Trophoblast cell (in vitro differentiated cells and primary cell): ENCODE data around the gene UBA1.
A peak's percentile ranks its signal among the peaks of the same experiment; 100 is the strongest.

Source experiments
- DNase-seq, 2 donors: peaks; one replicate each; pipeline ENCODE4 v3.0.0-alpha.2; 2016
- H2AFZ ChIP-seq: 2 replicates; pipeline ENCODE4 v1.6.1; 2013; ENCODE audit warnings: low read length, moderate library complexity, mild to moderate bottlenecking; ENCODE audit not compliant: insufficient read depth, poor library complexity
- H2AK5ac ChIP-seq: 2 replicates; pipeline ENCODE4 v1.6.1; 2013; ENCODE audit warnings: mild to moderate bottlenecking, low read length
- H2BK120ac ChIP-seq: 2 replicates; pipeline ENCODE4 v1.6.1; 2013; ENCODE audit warnings: low read length, mild to moderate bottlenecking, moderate library complexity; ENCODE audit not compliant: insufficient read depth, poor library complexity
- H2BK12ac ChIP-seq: 2 replicates; pipeline ENCODE4 v1.6.1; 2013; ENCODE audit warnings: mild to moderate bottlenecking, low read length, moderate library complexity
- H2BK5ac ChIP-seq: 2 replicates; pipeline ENCODE4 v1.6.1; 2013; ENCODE audit warnings: low read length, low read depth, moderate library complexity, mild to moderate bottlenecking; ENCODE audit not compliant: poor library complexity
- H3K14ac ChIP-seq: 2 replicates; pipeline ENCODE4 v1.6.1; 2013; ENCODE audit warnings: mild to moderate bottlenecking, low read length
- H3K18ac ChIP-seq: 2 replicates; pipeline ENCODE4 v1.6.1; 2013; ENCODE audit warnings: mild to moderate bottlenecking, low read length
- H3K23ac ChIP-seq: 2 replicates; pipeline ENCODE4 v1.6.1; 2013; ENCODE audit warnings: low read length
- H3K27ac ChIP-seq: 2 replicates; pipeline ENCODE4 v1.5.1; 2013; ENCODE audit warnings: low read depth, mild to moderate bottlenecking, inconsistent platforms, low read length, moderate library complexity
- H3K27me3 ChIP-seq: 2 replicates; pipeline ENCODE4 v1.6.1; 2013; ENCODE audit warnings: inconsistent platforms, mild to moderate bottlenecking, low read length, moderate library complexity; ENCODE audit not compliant: insufficient read depth
- H3K36me3 ChIP-seq, 2 experiments: 1 replicate in 1 of 2; 2 replicates in 1 of 2; pipeline ENCODE4 v1.6.1; 2013; ENCODE audit warnings: low read length in 2 of 2, mild to moderate bottlenecking in 2 of 2, moderate library complexity in 1 of 2; ENCODE audit not compliant: insufficient read depth in 2 of 2, control insufficient read depth in 1 of 2
- H3K4ac ChIP-seq: 2 replicates; pipeline ENCODE4 v1.6.1; 2013; ENCODE audit warnings: low read depth, mild to moderate bottlenecking, low read length, moderate library complexity
- H3K4me1 ChIP-seq, 2 experiments: 1 replicate in 1 of 2; 2 replicates in 1 of 2; pipeline ENCODE4 v1.6.1; 2013; ENCODE audit warnings: low read length in 2 of 2, mild to moderate bottlenecking in 2 of 2, moderate library complexity in 1 of 2; ENCODE audit not compliant: insufficient read depth in 2 of 2, control insufficient read depth in 1 of 2
- H3K4me2 ChIP-seq: 2 replicates; pipeline ENCODE4 v1.6.1; 2013; ENCODE audit warnings: inconsistent platforms, mild to moderate bottlenecking, low read length, moderate library complexity
- H3K4me3 ChIP-seq: 2 replicates; pipeline ENCODE4 v1.5.1; 2013; ENCODE audit warnings: mild to moderate bottlenecking, low read depth, low read length, inconsistent platforms
- H3K79me1 ChIP-seq: one replicate; pipeline ENCODE4 v1.6.1; 2013; ENCODE audit warnings: low read length
- H3K79me2 ChIP-seq: 2 replicates; pipeline ENCODE4 v1.6.1; 2013; ENCODE audit warnings: low read length, mild to moderate bottlenecking; ENCODE audit not compliant: control insufficient read depth, insufficient read depth, poor library complexity
- H3K9ac ChIP-seq: 2 replicates; pipeline ENCODE4 v1.6.1; 2013; ENCODE audit warnings: mild to moderate bottlenecking, low read length
- H3K9me3 ChIP-seq: 2 replicates; pipeline ENCODE4 v1.6.1; 2013; ENCODE audit warnings: low read depth, mild to moderate bottlenecking, control low read depth, inconsistent platforms, low read length; ENCODE audit not compliant: insufficient read depth
- H4K12ac ChIP-seq: 2 replicates; pipeline ENCODE4 v1.6.1; 2013; ENCODE audit warnings: low read depth, mild to moderate bottlenecking, low read length, moderate library complexity
- H4K8ac ChIP-seq: 2 replicates; pipeline ENCODE4 v1.6.1; 2013; ENCODE audit warnings: low read depth, mild to moderate bottlenecking, low read length, moderate library complexity
- H4K91ac ChIP-seq: one replicate; pipeline ENCODE4 v1.6.1; 2013; ENCODE audit warnings: low read depth, mild to moderate bottlenecking, low read length, moderate library complexity
- WGBS: extraction: QIAGEN DNeasy Blood & Tissue Kit; methylation state at CpG from one replicate; pipeline ENCODE4 v1.1.7; 2013; ENCODE audit warnings: missing lambda C conversion rate; ENCODE audit not compliant: insufficient read length, insufficient coverage; ENCODE audit errors: extremely low coverage; 5-methylcytosine and 5-hydroxymethylcytosine counted together

The UBA1 gene

GRCh38 chrX:47218920-47219815 is 25.5 kb downstream of the UBA1 start:
- Histone ChIP-seq H4K8ac (peak overlapping the region; percentile 41), H2BK12ac (no peak overlapping the region), H3K36me3 (peaks cover 32 to 43% of the 10 kb centered on the region in 2 experiments), H4K91ac (peak overlapping the region; percentile 92), H3K27me3 (no peaks in the 10 kb centered on the region), H2BK120ac (peak overlapping the region; percentile 81), H3K79me2 (peaks cover 15% of the 10 kb centered on the region), H3K4me1 (peaks cover 12 to 16% of the 10 kb centered on the region in 2 experiments), H3K4me3 (peak overlapping the region; percentile 96), H2BK5ac (peak overlapping the region; percentile 91), H3K27ac (peak overlapping the region; percentile 71), H2AFZ (peak overlapping the region; percentile 82), H3K4ac (peak overlapping the region; percentile 92), H3K23ac (no peak overlapping the region), H3K9me3 (peaks cover 4% of the 10 kb centered on the region), H4K12ac (peak overlapping the region; percentile 69), H2AK5ac (peak overlapping the region; percentile 68), H3K79me1 (peaks cover 11% of the 10 kb centered on the region), H3K9ac (peak overlapping the region; percentile 94), H3K18ac (peak overlapping the region; percentile 91), H3K4me2 (peak overlapping the region; percentile 86), H3K14ac (peak overlapping the region; percentile 99)
- no CpG with 5 or more reads among the region's 60 CpGs for WGBS
- no peak for DNase-seq

DNA sequence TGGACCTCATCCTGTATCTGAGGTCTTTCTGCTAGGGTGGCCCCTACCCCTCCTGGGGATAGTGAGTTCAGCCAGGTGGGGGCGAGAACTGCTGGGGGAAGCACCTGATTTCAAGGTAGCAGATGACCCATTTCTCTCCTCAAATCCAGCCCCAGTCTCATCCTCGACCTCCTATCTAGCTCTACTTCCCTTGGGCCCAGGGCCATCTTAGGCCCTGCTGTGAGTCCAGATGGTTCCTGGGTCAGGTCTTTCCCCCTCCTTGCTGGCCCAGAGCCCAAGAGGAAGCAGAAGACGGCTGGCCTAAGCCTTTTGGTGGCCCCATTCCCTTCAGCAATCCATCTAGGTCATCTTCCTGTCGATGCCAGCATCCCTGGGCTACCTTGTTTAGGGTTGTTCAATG is 28.1 kb downstream of the UBA1 start:
- Histone ChIP-seq H3K79me1 (peaks cover 11% of the 10 kb centered on the region), H2BK12ac (no peak overlapping the region), H3K27me3 (no peaks in the 10 kb centered on the region), H3K36me3 (peaks cover 38 to 45% of the 10 kb centered on the region in 2 experiments), H3K79me2 (peaks cover 15% of the 10 kb centered on the region), H3K9me3 (peaks cover 4% of the 10 kb centered on the region), H3K18ac (no peak overlapping the region), H3K4me3 (no peak overlapping the region), H3K23ac (no peak overlapping the region), H4K91ac (no peak overlapping the region), H3K4me2 (no peak overlapping the region), H4K8ac (no peak overlapping the region), H3K14ac (no peak overlapping the region), H2AK5ac (no peak overlapping the region), H2BK120ac (no peak overlapping the region), H4K12ac (no peak overlapping the region), H2BK5ac (no peak overlapping the region), H3K9ac (no peak overlapping the region), H2AFZ (no peak overlapping the region), H3K4ac (peak overlapping the region; percentile 29), H3K4me1 (peaks cover 9 to 13% of the 10 kb centered on the region in 2 experiments), H3K27ac (no peak overlapping the region)
- WGBS, result no CpG with 5 or more reads among the region's 4 CpGs
- no peak for DNase-seq

DNA sequence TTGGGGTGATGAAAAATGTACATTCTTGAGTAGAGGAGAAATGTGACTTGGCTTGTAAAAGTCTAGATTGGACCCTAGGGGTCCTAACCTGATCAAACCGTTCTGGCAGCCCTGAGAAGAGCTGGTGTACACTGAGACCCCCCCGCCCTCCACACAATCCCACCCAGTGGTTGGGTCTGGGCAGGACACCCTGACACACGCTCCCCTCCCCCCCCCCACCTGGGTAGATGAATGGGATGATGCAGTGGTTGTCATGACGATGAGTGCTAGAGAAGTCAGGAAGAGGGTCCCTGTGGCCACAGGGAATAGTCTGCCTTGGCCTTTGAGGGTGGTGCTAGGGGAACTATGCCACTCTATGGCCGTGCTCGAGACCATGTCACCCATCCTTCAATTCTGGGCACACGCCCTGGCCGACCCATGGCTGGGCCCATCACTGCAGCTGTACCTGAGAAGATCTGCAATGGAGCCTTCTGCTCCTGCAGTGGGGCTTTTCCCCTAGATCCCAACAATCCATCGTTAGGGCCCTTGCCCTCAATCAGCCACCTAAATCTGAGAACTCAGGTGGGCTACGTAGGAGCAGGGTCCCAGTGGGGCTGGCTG is 29.2 kb downstream of the UBA1 start:
- Histone ChIP-seq H3K79me2 (peaks cover 15% of the 10 kb centered on the region), H2BK120ac (no peak overlapping the region), H4K8ac (no peak overlapping the region), H3K14ac (no peak overlapping the region), H4K91ac (no peak overlapping the region), H3K18ac (no peak overlapping the region), H3K4me2 (no peak overlapping the region), H2AFZ (no peak overlapping the region), H2BK12ac (no peak overlapping the region), H3K36me3 (peaks cover 45 to 53% of the 10 kb centered on the region in 2 experiments), H3K4ac (no peak overlapping the region), H2AK5ac (no peak overlapping the region), H3K4me1 (peaks cover 7 to 10% of the 10 kb centered on the region in 2 experiments), H3K23ac (no peak overlapping the region), H3K27ac (no peak overlapping the region), H3K27me3 (no peaks in the 10 kb centered on the region), H3K9me3 (peaks cover 4% of the 10 kb centered on the region), H4K12ac (no peak overlapping the region), H3K9ac (no peak overlapping the region), H3K4me3 (no peak overlapping the region), H3K79me1 (peaks cover 11% of the 10 kb centered on the region), H2BK5ac (no peak overlapping the region)
- DNase-seq, result no peak
- WGBS, result no CpG with 5 or more reads among the region's 10 CpGs

GRCh38 chrX:47223476-47224250 is 30.0 kb downstream of the UBA1 start:
- Histone ChIP-seq H2AFZ (no peak overlapping the region), H3K23ac (no peak overlapping the region), H3K4me1 (peaks cover 7 to 10% of the 10 kb centered on the region in 2 experiments), H2BK120ac (no peak overlapping the region), H4K12ac (no peak overlapping the region), H3K36me3 (peaks cover 48 to 57% of the 10 kb centered on the region in 2 experiments), H4K91ac (no peak overlapping the region), H2BK5ac (no peak overlapping the region), H3K18ac (no peak overlapping the region), H3K9me3 (peaks cover 4% of the 10 kb centered on the region), H3K27ac (no peak overlapping the region), H3K79me1 (peaks cover 6% of the 10 kb centered on the region), H3K14ac (no peak overlapping the region), H2BK12ac (no peak overlapping the region), H2AK5ac (no peak overlapping the region), H3K9ac (no peak overlapping the region), H4K8ac (no peak overlapping the region), H3K4me2 (no peak overlapping the region), H3K4me3 (no peak overlapping the region), H3K4ac (no peak overlapping the region), H3K79me2 (peaks cover 14% of the 10 kb centered on the region), H3K27me3 (no peaks in the 10 kb centered on the region)
- DNase-seq, result no peak
- WGBS, result no CpG with 5 or more reads among the region's 13 CpGs
